ENCODE data around the gene ENDOU. TPM values are rescaled to one million over a fixed set of nuclear protein-coding genes. Genes with fewer than 3 reads are reported as not detected.

Gene ENDOU
- total RNA-seq, result 0.11 and 0.78 TPM in 2 replicates

GRCh38 chr12:47725091-47725772, at the start of gene ENDOU:
Gene ENDOU, minus strand, starts transcription at chr12:47725490. Its CDS starts 77 bp downstream, at chr12:47725413.

DNA sequence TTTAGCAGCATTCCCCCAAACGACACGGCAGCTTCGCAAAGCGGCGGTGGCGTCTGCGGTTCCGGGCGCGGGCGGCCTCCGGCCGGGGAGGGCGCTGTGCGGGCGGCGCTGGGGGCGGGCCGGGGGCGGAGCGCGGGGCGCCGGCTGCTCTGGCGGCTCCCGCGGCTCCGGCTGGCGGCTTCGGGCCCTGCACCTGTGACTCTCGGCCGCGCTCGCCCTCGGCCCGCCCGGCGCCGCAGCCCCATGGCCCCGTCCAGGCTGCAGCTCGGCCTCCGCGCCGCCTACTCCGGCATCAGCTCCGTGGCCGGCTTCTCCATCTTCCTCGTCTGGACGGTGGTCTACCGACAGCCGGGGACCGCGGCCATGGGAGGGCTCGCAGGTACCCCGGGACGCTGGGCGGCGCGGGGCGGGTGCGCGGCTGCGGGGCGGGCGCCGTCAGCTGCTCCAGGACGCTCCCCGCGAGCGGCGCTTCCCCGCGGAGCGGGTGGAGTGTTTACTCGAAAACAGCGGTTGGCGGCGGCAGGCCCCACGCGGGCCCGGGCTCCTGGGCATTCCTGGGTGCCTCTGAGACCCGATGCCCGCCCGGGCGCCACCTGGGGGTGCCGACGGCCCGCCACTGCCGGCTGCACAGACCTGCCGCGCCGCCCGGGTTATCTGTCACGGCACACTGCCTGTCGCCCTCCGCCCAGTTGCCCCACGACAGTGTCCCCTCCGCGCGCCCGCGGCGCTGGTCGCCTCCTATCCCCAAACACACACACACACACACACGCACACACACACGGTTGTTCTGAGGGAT, 48.0 kb upstream of the ENDOU start, which contains the start of gene SLC48A1:
Gene SLC48A1, plus strand, starts transcription at position 177 of the 796 bp plus-strand sequence. Its CDS starts 67 bp downstream, at position 244.

DNA sequence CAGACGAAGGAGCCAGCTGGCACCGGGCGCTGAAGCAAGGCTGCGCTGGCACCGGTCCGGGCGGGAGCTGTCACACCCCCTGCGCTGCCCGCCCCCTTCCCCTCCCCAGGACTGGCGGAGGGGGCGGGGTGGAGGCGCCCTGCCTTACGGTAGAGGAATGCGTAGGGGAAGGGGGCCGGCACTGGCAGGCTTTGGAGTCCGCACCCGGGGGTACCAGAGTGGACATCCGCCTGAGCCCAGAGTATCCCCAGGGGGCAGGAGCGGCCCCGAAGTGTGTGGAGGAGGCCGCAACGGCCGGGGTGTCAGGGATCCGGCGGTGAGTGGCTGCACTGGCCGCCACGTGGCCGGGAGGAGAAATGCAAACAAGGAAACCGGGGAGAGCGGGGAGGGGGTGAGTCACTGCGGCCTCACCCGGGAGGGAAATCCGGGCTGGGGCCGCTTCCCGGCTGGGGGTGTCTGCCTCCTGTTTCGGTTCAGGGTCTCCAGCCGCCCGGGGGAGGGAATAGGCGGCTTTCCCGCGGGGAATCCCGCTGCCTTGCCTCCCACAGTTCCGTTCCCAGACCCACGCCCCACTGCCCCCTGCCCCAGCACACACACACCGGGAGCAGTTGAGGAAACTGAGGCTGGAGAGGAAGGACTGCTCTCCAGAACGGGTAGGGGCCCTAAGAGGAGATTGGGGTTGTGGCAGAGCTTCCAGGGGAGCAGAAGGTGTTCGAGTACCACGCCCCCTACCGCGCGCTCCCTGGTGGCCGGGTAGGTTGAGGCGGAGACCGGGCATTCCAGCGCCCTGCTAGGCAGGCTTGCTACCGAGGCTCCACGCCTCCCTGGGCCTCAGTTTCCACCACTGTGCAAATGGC, 33.8 kb upstream of the ENDOU start, which contains the start of gene RAPGEF3:
Gene RAPGEF3, minus strand, starts transcription at position 47 of the 857 bp plus-strand sequence. CDS start 324 bp downstream, outside the sequence.

DNA sequence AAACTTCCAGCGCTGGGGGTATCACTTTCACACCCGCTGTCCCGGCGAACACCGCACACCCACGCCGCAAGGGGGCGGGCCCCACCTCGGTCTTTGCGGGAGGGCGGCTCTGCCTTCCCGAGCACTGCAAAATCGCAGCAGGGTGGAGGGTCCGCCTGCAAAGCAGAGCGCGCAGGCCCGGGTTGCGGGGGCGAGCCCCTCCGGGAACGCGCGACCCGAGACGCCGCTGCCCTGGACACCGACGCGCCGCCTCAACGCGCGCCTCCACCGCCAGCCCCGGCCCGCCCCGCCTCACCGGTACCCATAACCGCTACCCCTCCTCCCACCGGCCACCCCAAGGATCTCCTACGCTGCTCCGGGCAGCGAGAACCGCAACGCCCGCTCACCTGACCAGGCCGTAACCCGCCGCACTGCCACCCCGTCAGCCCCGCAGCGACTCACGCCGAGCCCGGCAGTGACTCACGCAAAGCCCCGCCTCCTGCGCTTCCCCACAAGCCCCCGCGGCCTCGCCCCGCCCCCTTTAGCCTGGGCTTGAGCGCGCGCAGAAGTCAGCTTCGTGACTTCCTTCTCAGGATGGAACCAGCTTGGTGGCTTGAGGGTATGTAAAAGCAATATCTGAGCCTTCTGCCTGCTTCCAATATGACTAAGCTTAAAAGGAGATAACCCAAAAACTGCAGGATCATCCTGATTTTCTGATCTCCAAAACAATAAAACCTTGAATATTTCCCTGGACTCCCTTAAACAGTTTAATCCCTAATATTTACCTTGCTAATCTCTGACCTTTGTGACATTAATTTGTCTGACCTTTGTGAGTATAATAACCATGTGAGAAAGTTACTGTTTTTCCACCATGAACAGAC, 19.5 kb downstream of the ENDOU start, which contains the start of gene RPAP3:
Gene RPAP3, minus strand, starts transcription at position 465 of the 860 bp plus-strand sequence. CDS start 3,190 bp downstream, outside the sequence.

Other genes with a start within 250 kb of the ENDOU start
- 21.6 and 21.7 TPM in 2 replicates for gene RPAP3, start 19.5 kb downstream of the ENDOU start, total RNA-seq
- gene RAPGEF3, start 33.4 kb upstream of the ENDOU start, total RNA-seq, result 14.2 and 18.6 TPM in 2 replicates
- 25.3 and 28.1 TPM in 2 replicates for gene SLC48A1, start 47.7 kb upstream of the ENDOU start, total RNA-seq
- 36.3 and 49.0 TPM in 2 replicates for gene HDAC7, start 94.4 kb upstream of the ENDOU start, total RNA-seq
- 18.9 and 19.1 TPM in 2 replicates for gene VDR, start 179.5 kb upstream of the ENDOU start, total RNA-seq
- 79.4 and 89.9 TPM in 2 replicates for gene TMEM106C, start 238.1 kb upstream of the ENDOU start, total RNA-seq